Smooth muscle cell (in vitro differentiated cells): ENCODE data around the gene NFKBIL1. TPM values are rescaled to one million over a fixed set of nuclear protein-coding genes. Genes with fewer than 3 reads are reported as not detected.

Experiments
- DNase-seq: peaks from one replicate; lab custom pipeline; 2025; ENCODE audit not compliant: unreplicated experiment; lab: John Stamatoyannopoulos, UW
- H2AFZ ChIP-seq: fragments of 200-600 bp; sonication (generic); 2 replicates; pipeline ENCODE4 v1.6.0; 2016; ENCODE audit warnings: antibody characterized with exemption, low read depth, mild to moderate bottlenecking
- H3F3A ChIP-seq: fragments of 200-600 bp; sonication (generic); 2 replicates; pipeline ENCODE4 v1.6.0; 2017; ENCODE audit warnings: antibody characterized with exemption, low read depth
- H3K27ac ChIP-seq: fragments of 200-600 bp; sonication (generic); 2 replicates; pipeline ENCODE4 v1.5.1; 2016; ENCODE audit warnings: low read depth, mild to moderate bottlenecking
- H3K27me3 ChIP-seq: fragments of 200-600 bp; sonication (generic); 2 replicates; pipeline ENCODE4 v1.6.1; 2016; ENCODE audit warnings: low read depth, mild to moderate bottlenecking
- H3K36me3 ChIP-seq: fragments of 200-600 bp; sonication (generic); 2 replicates; pipeline ENCODE4 v1.5.1; 2016; ENCODE audit warnings: low read depth
- H3K4me1 ChIP-seq: fragments of 200-600 bp; sonication (generic); 2 replicates; pipeline ENCODE4 v1.5.1; 2016; ENCODE audit warnings: low read depth
- H3K4me2 ChIP-seq: fragments of 200-600 bp; sonication (generic); 2 replicates; pipeline ENCODE4 v1.6.0; 2016; ENCODE audit warnings: mild to moderate bottlenecking
- H3K4me3 ChIP-seq: fragments of 200-600 bp; sonication (generic); 2 replicates; pipeline ENCODE4 v1.5.1; 2016; ENCODE audit warnings: mild to moderate bottlenecking
- H3K79me2 ChIP-seq: fragments of 200-600 bp; sonication (generic); 2 replicates; pipeline ENCODE4 v1.6.0; 2016; ENCODE audit warnings: low read depth, mild to moderate bottlenecking
- H3K9ac ChIP-seq: fragments of 200-600 bp; sonication (generic); 2 replicates; pipeline ENCODE4 v1.6.0; 2016; ENCODE audit warnings: low read depth
- H3K9me3 ChIP-seq: fragments of 200-600 bp; sonication (generic); replicated peaks from 2 replicates; pipeline ENCODE4 v1.5.1; 2016; ENCODE audit warnings: low read depth
- H4K20me1 ChIP-seq: fragments of 200-600 bp; sonication (generic); 2 replicates; pipeline ENCODE4 v1.6.0; 2016; ENCODE audit warnings: low read depth
- WGBS: methylation state at CpG from one replicate; pipeline ENCODE4 v1.1.7; 2016; ENCODE audit warnings: low lambda C conversion rate; 5-methylcytosine and 5-hydroxymethylcytosine counted together
- polyA plus RNA-seq: library from polyadenylated mRNA; unstranded; fragments of >200 nt; fragmentation: Nextera tagmentation; extraction: Ambion mirVana; gene quantifications from 2 replicates; pipeline ENCODE4 v1.2.1, GENCODE V29; 2016
- total RNA-seq: library from RNA; depleted of rRNA; stranded (reverse); fragments of >200 nt; gene quantifications from 2 replicates; pipeline ENCODE4 v1.2.3, GENCODE V29; 2014
- TF ChIP-seq, protein P1 (sequence below): fragments of 200-600 bp; sonication (generic); IDR thresholded peaks from 2 replicates; pipeline ENCODE4 v1.5.1; 2017; ENCODE audit warnings: borderline replicate concordance, mild to moderate bottlenecking, antibody characterized with exemption; ENCODE audit not compliant: insufficient read depth, poor library complexity, severe bottlenecking

Gene NFKBIL1
- total and polyA plus RNA-seq, 2 experiments from 2014 or later: 8.1 to 23.5 TPM

DNA sequence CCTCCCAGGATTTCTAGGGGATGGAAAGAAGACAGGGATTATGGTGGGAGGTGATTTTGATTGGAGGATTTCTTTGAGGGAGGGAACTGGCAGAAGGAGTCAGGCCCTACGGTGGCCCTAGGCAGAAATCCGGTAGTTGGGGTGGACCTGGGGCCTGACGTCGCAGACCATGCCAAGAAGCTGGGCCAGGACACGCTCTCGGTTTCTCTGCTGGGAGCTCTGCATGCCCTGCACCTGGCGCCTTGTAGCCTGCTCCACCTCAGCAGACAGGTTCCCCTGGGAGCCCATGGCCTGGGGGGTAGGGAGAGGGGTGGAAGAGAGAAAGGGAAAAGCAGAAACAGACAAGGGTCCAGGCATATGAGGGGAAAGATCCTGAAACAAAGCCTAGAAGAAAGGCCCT, 2.1 kb upstream of the NFKBIL1 start:
- Histone ChIP-seq H3K9ac (no peak overlapping the region), H3K27me3 (no peaks in the 10 kb centered on the region), H3K9me3 (no peaks in the 10 kb centered on the region), H2AFZ (no peak overlapping the region), H3K79me2 (peaks cover 37% of the 10 kb centered on the region), H3K36me3 (no peaks in the 10 kb centered on the region), H4K20me1 (peaks cover 12% of the 10 kb centered on the region), H3K4me2 (no peak overlapping the region), H3K4me3 (no peak overlapping the region), H3F3A (peaks cover 14% of the 10 kb centered on the region), H3K4me1 (peaks cover 16% of the 10 kb centered on the region), H3K27ac (no peak overlapping the region)
- TF ChIP-seq, protein P1, sequence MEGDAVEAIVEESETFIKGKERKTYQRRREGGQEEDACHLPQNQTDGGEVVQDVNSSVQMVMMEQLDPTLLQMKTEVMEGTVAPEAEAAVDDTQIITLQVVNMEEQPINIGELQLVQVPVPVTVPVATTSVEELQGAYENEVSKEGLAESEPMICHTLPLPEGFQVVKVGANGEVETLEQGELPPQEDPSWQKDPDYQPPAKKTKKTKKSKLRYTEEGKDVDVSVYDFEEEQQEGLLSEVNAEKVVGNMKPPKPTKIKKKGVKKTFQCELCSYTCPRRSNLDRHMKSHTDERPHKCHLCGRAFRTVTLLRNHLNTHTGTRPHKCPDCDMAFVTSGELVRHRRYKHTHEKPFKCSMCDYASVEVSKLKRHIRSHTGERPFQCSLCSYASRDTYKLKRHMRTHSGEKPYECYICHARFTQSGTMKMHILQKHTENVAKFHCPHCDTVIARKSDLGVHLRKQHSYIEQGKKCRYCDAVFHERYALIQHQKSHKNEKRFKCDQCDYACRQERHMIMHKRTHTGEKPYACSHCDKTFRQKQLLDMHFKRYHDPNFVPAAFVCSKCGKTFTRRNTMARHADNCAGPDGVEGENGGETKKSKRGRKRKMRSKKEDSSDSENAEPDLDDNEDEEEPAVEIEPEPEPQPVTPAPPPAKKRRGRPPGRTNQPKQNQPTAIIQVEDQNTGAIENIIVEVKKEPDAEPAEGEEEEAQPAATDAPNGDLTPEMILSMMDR: no peak
- 82% methylated on average over 7 of the region's 7 CpGs for WGBS
- no peak for DNase-seq

DNA sequence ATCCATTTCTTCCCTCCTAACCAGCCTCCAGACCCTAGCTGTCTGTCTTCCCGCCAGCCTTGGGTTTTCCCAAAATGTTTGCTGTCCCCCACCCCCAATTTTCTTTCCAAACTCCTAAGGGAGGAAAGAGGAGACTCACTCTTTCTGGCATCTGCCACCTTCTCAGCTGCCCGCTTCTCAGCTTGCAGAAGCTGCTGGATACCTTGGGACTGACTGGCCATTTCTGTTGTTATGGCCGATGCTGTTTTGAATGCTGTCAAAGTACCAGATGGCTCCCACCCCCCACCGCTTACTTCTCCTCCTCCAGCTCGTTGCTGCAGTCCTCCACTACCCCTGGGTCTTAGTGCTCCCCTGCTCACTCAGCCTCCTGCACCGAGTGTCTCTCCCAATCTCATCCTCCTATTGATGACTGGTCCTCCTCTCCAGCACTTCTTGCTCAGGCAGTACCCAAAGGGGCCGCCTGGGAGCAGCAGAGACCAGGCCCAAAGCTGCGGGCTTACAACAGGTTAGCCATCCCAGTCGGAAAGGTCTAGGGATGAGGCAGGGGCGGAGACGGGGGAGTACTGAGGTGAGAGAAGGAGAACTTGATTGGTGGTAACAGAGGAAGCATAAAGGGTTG, 960 bp upstream of the NFKBIL1 start, which contains the start of gene ATP6V1G2:
TSS of gene ATP6V1G2 (minus strand) at position 270 of the 619 bp plus-strand sequence. CDS start at position 221, 49 bp downstream.
- H3K9ac ChIP-seq: peak within 1 kb of the TSS; percentile 85
- peaks cover 14% of the 10 kb centered on the region for H3F3A ChIP-seq
- peak within 1 kb of the TSS; percentile 74 for H3K4me3 ChIP-seq
- no peaks in the 10 kb centered on the region for H3K27me3 ChIP-seq
- 5% methylated on average over 11 of the region's 11 CpGs for WGBS
- no peaks in the 10 kb centered on the region for H3K9me3 ChIP-seq
- H2AFZ ChIP-seq: peak within 1 kb of the TSS; percentile 91
- DNase-seq: peak; percentile 57
- no peaks in the 10 kb centered on the region for H4K20me1 ChIP-seq
- no peaks in the 10 kb centered on the region for H3K36me3 ChIP-seq
- TF ChIP-seq, protein P1: peak; percentile 99
- H3K79me2 ChIP-seq: peaks cover 28% of the 10 kb centered on the region
- peak within 1 kb of the TSS; percentile 79 for H3K27ac ChIP-seq
- H3K4me2 ChIP-seq: peak within 1 kb of the TSS; percentile 91
- H3K4me1 ChIP-seq: peaks cover 12% of the 10 kb centered on the region

DNA sequence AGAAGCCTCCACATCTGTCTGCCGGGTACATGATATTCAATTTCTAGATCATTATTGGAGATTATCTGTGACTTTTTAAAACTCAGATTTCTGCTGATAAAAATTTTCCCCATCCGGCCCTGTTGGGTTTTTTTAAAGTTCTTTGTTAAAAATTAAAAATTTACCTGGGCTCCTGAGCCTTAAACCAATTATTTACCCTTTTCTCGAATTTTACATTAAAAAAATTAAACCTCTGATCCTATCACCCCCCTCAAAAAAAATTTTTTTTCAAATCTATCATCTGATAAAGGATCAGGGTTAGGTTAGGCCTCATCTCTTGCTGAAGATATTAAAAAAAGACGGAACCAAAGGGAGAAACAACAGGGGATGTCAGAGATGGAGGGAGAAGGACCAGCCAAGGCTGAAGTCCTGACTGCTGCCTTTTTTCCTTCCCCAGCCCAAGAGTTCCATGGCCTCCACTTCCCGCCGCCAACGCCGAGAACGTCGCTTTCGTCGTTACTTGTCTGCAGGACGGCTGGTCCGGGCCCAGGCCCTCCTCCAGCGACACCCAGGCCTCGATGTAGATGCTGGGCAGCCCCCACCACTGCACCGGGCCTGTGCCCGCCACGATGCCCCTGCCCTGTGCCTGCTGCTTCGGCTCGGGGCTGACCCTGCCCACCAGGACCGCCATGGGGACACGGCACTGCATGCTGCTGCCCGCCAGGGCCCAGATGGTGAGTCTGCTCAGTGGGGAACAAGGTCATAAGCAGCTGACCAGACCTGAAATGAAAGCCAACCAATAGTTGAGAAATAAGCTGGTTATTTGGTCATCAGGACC, 527 bp downstream of the NFKBIL1 start:
- peaks cover 10% of the 10 kb centered on the region for H3F3A ChIP-seq
- WGBS: 75% methylated on average over 24 of the region's 24 CpGs
- no peaks in the 10 kb centered on the region for H4K20me1 ChIP-seq
- H3K79me2 ChIP-seq: peaks cover 35% of the 10 kb centered on the region
- H3K27ac ChIP-seq: peak overlapping the region; percentile 79
- H3K9me3 ChIP-seq: no peaks in the 10 kb centered on the region
- no peaks in the 10 kb centered on the region for H3K36me3 ChIP-seq
- peak overlapping the region; percentile 91 for H2AFZ ChIP-seq
- H3K4me1 ChIP-seq: peaks cover 12% of the 10 kb centered on the region
- peak overlapping the region; percentile 74 for H3K4me3 ChIP-seq
- H3K4me2 ChIP-seq: peak overlapping the region; percentile 91
- peak overlapping the region; percentile 85 for H3K9ac ChIP-seq
- H3K27me3 ChIP-seq: no peaks in the 10 kb centered on the region
- TF ChIP-seq, protein P1: no peak
- DNase-seq: no peak
